Glomerular visceral epithelial cell (primary cell): ENCODE results near the gene SELENON.

Experiments
- DNase-seq: peaks from one replicate; pipeline ENCODE4 v3.0.0-alpha.2; 2016; ENCODE audit errors: extremely low spot score

Gene SELENON

DNA sequence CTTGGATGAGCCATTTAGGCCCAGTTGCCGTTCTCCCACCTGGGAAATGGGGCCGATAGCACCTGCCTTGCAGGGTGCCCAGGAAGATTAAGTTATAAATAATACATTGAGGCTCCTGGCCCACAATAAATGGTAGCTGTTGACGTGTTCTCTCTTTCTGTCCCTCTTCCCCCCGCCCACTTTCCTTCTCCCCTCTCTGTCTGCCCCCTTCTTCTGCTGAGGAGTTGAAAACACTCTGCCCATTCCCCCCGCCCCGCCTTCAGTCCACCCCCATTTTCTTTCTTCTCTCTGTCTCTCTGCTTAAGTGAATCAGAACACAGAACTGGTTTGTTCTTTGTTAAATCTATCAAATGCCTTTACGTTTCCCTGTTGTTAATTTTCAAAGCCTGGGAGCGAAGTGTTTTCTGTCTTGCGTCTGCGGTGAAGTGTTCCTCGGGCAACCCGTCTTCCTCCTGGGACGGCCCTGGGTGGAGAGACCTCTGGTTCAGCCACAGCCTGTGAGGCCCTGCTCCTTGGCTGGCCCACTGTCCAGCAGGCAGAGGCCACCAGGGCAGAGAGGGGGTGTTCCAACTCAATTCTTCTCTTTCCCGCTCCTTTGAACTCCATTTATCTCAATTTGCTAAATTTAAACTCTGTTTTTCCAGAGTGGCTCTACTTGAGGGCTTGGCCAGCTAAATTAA lies 29.3 kb upstream of the SELENON start:
- no peak for DNase-seq

DNA sequence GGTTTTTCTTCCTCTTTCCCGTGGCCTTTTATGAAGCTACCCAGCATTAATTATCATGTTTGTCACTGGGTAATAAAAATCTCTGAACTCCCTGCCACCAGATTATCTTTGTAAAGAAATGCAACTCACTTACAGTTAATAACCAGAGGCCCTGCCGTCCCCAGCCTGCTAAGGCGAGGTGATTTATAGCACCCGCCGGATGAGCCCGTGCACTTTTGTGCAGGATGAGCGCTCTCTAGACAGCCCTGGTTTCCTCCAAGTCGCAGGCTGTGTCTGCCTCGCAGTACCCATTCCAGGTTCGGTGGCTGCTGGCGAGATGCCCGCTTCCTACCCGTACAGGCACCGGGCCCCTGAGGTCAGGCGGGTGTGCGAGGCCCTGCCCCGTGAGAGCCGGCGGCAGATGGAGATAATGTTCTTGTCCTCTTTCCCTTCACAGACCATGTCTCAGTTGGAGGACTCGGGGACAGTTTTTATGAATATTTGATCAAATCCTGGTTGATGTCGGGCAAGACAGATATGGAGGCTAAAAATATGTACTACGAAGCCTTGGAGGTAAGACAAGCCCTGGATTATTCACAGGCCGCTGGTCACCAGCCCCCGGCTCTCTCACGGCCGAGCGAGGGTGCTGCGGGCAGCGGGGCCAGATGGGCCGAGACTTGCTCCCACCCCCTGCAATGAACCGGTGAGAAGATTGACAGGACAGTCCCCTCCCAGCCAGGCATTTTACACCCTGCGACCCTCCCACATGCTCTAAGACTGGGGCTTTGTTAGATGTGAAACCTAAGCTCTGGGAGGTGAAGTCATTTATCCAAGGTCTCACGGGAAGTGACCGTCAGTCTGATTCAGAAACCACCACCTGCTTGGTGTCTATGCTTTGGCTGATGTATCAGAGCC lies 28.5 kb upstream of the SELENON start:
- DNase-seq, result peak; percentile 82

- no peak for DNase-seq
These were observed 27.8 kb upstream of the SELENON start for GRCh38 chr1:25772164-25772563.

DNA sequence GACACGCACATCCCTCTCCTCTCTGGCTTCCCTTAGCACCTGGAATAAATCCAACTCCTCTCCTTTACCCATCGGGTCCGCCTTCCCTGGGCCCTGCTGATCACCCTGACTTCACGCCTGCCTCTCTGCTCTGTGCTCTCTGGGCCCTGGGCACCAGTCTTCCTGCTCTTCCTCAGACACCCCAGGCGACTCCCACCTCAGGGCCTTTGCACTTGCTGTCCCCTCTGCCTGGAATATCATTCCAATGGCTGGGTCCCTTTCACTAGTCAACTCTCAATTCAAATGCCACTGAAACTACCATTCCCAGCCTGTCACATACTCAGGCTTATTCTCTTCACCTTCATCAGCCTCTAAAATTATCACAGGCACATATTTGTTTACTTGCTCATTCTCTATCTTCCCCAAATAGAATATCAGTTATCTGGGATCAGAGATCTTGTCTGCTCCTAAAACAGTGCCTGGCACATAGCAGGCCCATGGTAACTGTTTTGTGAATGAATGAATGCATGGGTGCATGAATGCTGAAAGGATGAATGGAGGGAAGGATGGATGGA lies 27.2 kb upstream of the SELENON start:
- no peak for DNase-seq

- DNase-seq, result peak; percentile 80
These were observed 26.4 kb upstream of the SELENON start for GRCh38 chr1:25773441-25774125.

DNA sequence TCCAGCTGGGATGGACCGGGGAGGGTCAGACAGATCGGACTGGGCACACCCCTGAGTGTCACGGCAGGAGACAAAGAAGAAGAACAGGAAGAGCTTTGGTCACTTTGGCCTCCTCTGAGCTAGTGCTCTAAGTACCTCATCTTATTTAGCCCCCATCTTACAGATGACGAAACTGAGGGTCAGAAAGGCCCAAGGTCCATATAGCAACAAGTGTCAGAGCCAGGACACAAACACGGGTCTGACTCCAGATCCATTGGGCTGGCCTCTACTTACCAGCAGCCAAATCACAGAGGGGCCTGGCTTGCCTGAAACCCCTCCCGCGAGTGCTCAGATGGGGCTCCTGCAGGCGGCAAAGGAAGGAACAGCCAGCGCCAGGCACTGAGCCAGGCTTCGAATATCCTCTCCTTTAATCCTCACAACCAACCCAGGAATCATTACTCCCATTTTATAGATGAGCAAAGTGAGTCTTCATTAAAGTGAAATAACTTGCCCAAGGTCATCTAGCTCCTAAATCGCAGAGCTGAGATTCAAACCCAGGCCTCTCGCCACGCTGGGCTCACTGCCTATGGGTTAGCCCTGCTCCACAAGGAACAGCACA lies 25.7 kb upstream of the SELENON start:
- DNase-seq, result no peak

GRCh38 chr1:25774921-25775771 lies 24.8 kb upstream of the SELENON start:
- DNase-seq, result no peak

- DNase-seq, result no peak
These were observed 20.6 kb upstream of the SELENON start for GRCh38 chr1:25779388-25779787.

- no peak for DNase-seq
These were observed 20.1 kb upstream of the SELENON start for GRCh38 chr1:25779894-25780293.

DNA sequence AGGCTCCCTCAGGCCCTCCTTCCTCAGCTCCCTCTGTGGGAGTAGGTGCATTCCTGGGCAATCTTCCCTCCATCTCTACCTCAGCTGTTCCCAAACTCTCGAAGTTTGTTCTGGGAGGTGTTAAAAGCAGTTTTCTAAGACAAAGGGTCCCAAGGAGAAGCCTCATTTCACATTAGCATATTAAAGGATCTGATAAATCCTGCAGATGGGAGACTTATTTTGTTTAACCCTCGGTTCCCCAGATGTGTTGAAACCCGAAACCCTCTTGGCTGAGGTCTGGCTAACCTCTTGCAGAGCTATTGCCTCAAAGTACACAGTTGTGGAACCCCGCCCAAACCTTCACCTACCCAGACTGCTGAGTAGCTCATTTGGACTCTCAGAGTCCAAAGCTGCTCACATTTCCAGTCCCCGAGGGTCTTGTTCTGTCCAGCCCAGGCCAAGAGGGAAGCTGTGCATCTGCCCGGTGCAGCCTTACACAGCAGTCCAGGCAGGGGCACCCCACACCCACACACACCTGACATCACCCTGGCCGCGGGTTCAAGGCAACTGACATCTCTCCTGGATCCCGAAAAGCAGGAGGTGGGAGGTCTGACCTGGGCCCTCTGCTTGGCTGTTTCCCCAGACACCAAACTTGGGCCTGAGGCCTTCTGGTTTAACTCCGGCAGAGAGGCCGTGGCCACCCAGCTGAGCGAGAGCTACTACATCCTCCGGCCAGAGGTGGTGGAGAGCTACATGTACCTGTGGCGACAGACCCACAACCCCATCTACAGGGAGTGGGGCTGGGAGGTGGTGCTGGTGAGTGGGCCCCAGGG lies 19.5 kb upstream of the SELENON start:
- DNase-seq, result no peak

GRCh38 chr1:25781130-25781433 lies 18.9 kb upstream of the SELENON start:
- no peak for DNase-seq

- no peak for DNase-seq
These were observed 17.3 kb upstream of the SELENON start for GRCh38 chr1:25782608-25783201.

DNA sequence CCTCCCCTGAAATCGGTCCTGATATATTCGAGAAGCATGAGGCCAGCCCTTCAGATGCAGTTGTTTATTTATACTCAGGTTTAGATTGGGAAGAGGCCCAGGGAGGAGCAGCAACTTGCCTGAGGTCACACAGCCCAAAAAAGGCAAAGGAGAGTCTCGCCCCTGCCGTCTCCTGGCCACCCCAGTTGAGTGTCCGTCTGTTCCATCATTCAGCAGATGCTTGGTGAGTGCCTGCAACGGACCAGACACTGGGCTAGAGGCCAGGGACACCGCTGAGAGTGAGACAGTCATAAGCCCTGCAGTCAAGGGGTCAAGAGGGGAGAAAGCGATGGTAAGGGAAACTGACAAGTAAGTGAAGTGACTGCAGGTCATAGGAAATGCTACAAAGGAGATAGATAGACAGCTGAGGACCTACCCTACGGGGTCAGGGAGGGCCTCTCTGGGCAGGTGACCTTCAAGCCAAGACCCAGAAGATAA lies 15.4 kb upstream of the SELENON start:
- no peak for DNase-seq

DNA sequence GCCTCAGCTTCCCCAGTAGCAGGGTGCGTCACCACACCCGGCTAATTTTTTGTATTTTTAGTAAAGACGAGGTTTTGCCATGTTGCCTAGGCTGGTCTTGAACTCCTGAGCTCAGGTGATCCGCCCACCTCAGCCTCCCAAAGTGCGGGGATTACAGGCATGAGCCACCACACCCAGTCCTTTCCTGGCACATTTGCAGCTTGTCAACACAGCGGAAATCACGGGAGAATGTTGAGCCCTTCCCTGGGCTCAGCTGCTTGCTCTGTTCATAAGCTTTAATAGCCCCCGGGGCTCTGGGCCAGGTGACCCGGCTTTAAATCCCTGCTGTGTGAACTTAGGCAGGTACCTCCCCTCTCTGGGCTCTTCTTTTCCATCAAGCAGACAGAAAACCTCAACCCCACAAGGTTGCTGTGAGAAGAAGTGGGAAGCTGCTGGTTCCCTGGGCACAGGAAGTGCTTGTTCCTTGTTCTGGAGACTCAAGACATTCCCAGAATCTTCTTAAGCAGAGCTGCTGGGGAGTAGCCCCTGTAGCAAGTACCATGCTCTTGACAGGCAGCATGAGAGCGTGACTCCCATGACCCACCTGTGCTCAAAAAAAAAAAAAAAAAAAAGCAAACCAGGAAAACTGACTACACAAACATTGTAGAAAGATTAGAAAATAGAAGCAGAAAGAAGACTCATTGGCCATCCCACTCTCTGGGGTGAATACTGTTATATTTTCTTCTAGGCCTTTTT lies 14.5 kb upstream of the SELENON start:
- DNase-seq, result no peak

DNA sequence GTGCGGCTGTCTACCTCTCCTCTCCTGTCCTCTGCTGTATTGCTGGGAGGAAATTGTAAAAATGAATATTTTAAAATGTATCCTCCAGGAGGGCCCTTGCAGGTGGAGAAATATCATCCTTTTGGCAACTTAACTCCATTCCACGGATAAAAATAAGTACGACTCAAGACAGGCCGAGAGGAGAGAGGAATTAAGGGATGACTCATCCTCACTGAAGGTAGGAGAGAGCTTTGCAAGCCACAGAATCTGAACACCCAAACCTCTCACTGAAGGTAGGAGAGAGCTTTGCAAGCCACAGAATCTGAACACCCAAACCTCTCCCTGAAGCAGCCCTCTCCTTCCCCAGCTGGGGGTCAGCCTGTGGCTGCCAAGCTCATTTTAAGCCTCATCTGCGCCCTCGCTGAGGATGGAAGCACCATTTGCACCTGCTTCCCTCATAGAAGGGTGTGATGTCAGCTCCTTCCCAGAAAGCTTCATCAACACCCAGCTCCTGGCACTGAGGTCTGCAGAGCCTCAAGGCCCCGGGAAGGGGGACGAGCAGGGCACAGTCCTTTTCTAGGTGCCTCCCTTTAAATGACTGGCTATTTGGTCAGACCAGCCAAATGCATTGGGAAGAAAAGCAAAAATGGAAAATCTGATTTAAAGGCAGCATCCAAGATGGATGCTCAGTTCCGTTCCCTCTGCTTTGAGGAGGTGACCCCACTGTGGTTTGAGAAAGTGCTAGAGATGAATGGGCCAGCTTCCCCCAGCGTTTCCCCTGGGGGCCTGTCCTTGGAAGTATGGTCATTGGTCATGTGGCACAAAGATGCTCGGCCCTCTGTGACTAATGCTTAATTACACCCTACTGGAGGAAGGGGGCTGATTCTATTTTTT lies 12.9 kb upstream of the SELENON start:
- DNase-seq, result no peak

- no peak for DNase-seq
These were observed 12.2 kb upstream of the SELENON start for GRCh38 chr1:25787760-25788166.

- no peak for DNase-seq
These were observed 9.5 kb upstream of the SELENON start for GRCh38 chr1:25790472-25790871.

- DNase-seq, result no peak
These were observed 7.9 kb upstream of the SELENON start for GRCh38 chr1:25792115-25792514.
